HTR-8/SVneo (cell line): ENCODE data around the gene KIR3DL3.
"Not testable (repeated sequence)": the region's sequence is repeated elsewhere in the genome, so short reads cannot be mapped to it uniquely, and the experiment has no call there.

Source experiments
- DNase-seq: peaks from one replicate; pipeline ENCODE4 v3.0.0; 2011; ENCODE audit warnings: low spot score, mixed read lengths; ENCODE audit not compliant: insufficient read length
- FAIRE-seq: peaks from 2 replicates; lab custom pipeline; 2011; peaks lifted over from hg19 to GRCh38; lab: Jason Lieb, UNC

Gene KIR3DL3

GRCh38 chr19:54724142-54724541 is at the start of gene KIR3DL3:
TSS of gene KIR3DL3 (plus strand) at chr19:54724442. CDS start at chr19:54724497, 55 bp downstream.
- no peak for FAIRE-seq

GRCh38 chr19:54676210-54676834 is 47.9 kb upstream of the KIR3DL3 start:
- FAIRE-seq: not testable (repeated sequence)
- peak; percentile 59 for DNase-seq

More at GRCh38 chr19:54724142-54724541, at the start of gene KIR3DL3:
- DNase-seq: no peak

GRCh38 chr19:54677217-54677616 is 47.0 kb upstream of the KIR3DL3 start:
- no peak for FAIRE-seq
- DNase-seq: no peak

GRCh38 chr19:54681596-54681995 is 42.6 kb upstream of the KIR3DL3 start:
- not testable (repeated sequence) for DNase-seq, FAIRE-seq

GRCh38 chr19:54682306-54682856 is 41.9 kb upstream of the KIR3DL3 start:
- DNase-seq (no peak), FAIRE-seq (no peak)

GRCh38 chr19:54684527-54684926 is 39.7 kb upstream of the KIR3DL3 start:
- DNase-seq (peak; percentile 26), FAIRE-seq (no peak)

GRCh38 chr19:54691582-54692297 is 32.5 kb upstream of the KIR3DL3 start:
- FAIRE-seq (no peak), DNase-seq (no peak)

GRCh38 chr19:54692298-54692615 is 32.0 kb upstream of the KIR3DL3 start:
- DNase-seq (no peak), FAIRE-seq (no peak)

- DNase-seq (no peak), FAIRE-seq (no peak)
These were observed 29.6 kb upstream of the KIR3DL3 start for GRCh38 chr19:54694648-54695047.

GRCh38 chr19:54696117-54696548 is 28.1 kb upstream of the KIR3DL3 start:
- FAIRE-seq (no peak), DNase-seq (no peak)

GRCh38 chr19:54696766-54697165 is 27.5 kb upstream of the KIR3DL3 start:
- FAIRE-seq: no peak
- no peak for DNase-seq

GRCh38 chr19:54697716-54698115 is 26.5 kb upstream of the KIR3DL3 start:
- not testable (repeated sequence) for DNase-seq, FAIRE-seq

GRCh38 chr19:54704928-54705327 is 19.3 kb upstream of the KIR3DL3 start:
- FAIRE-seq (no peak), DNase-seq (no peak)

- FAIRE-seq: no peak
- no peak for DNase-seq
These were observed 16.3 kb upstream of the KIR3DL3 start for GRCh38 chr19:54707962-54708361.

GRCh38 chr19:54708781-54709180 is 15.5 kb upstream of the KIR3DL3 start:
- no peak for DNase-seq
- FAIRE-seq: no peak

GRCh38 chr19:54709212-54709948 is 14.9 kb upstream of the KIR3DL3 start:
- no peak for FAIRE-seq
- no peak for DNase-seq

- FAIRE-seq, DNase-seq: not testable (repeated sequence)
These were observed 14.3 kb upstream of the KIR3DL3 start for GRCh38 chr19:54709956-54710355.

- no peak for FAIRE-seq
- no peak for DNase-seq
These were observed 402 bp downstream of the KIR3DL3 start for GRCh38 chr19:54724644-54725043.

- no peak for FAIRE-seq
- no peak for DNase-seq
These were observed 1.1 kb downstream of the KIR3DL3 start for GRCh38 chr19:54725321-54725720.

- FAIRE-seq (no peak), DNase-seq (no peak)
These were observed 3.3 kb downstream of the KIR3DL3 start for GRCh38 chr19:54727562-54727961.

- DNase-seq: no peak
- FAIRE-seq: no peak
These were observed 3.9 kb downstream of the KIR3DL3 start for GRCh38 chr19:54728167-54728566.
